Pancreas (tissue), 10 donors: ENCODE data around the gene FAU. TPM values are rescaled to one million over a fixed set of nuclear protein-coding genes. Genes with fewer than 3 reads are reported as not detected.

Experiments used
- ATAC-seq, 4 donors: fragments of 200-7000 bp; cut with Tn5 transposase; one replicate each; pipeline versions ENCODE4 v1.8.0 to v1.9.1; 2020; ENCODE audit warnings: mild to moderate bottlenecking in 4 of 4, moderate library complexity in 4 of 4
- DNase-seq, 6 donors: peaks; one replicate each; pipeline ENCODE4 v3.0.0-alpha.2; 2020
- FAIRE-seq: peaks from 2 replicates; lab custom pipeline; 2012; peaks lifted over from hg19 to GRCh38; lab: Jason Lieb, UNC
- H3K27ac ChIP-seq, 4 donors: fragments of 200-600 bp; sonication (generic); 1 replicate in 3 of 4; 2 replicates in 1 of 4; pipeline versions ENCODE4 v1.5.0 to v1.8.0; 2020
- H3K27me3 ChIP-seq, 4 donors: fragments of 200-600 bp; one replicate each; pipeline ENCODE4 v1.8.0; 2021
- H3K36me3 ChIP-seq, 3 donors: fragments of 200-600 bp; sonication (generic) in 1 of 3; one replicate each; pipeline versions ENCODE4 v1.5.0 to v1.8.0; 2020 to 2021
- H3K4me1 ChIP-seq, 3 donors: fragments of 200-600 bp; one replicate each; pipeline ENCODE4 v1.8.0; 2021
- H3K4me3 ChIP-seq, 4 donors: fragments of 200-600 bp; sonication (generic) in 2 of 4; one replicate each; pipeline versions ENCODE4 v1.5.0 to v1.8.0; 2020 to 2021
- H3K9me3 ChIP-seq, 4 donors: fragments of 200-600 bp; one replicate each; pipeline ENCODE4 v1.8.0; 2021
- CTCF ChIP-seq, 4 donors: fragments of 200-600 bp; sonication (generic) in 3 of 4; IDR thresholded peaks; one replicate each; pipeline versions ENCODE4 v1.5.0 to v1.8.0; 2021; ENCODE audit warnings: antibody characterized with exemption in 4 of 4
- WGBS, 2 donors: extraction: QIAGEN DNeasy Blood & Tissue Kit; methylation state at CpG; one replicate each; pipeline ENCODE4 v1.1.7; 2013; 5-methylcytosine and 5-hydroxymethylcytosine counted together
- intact Hi-C, 3 donors: fragments of 100-400 bp; cut with DNase I; formaldehyde crosslinking; loops; one replicate each; pipeline versions ENCODE4 v1.11.1 to v1.14.2; 2022
- polyA plus RNA-seq, 2 donors: library from polyadenylated mRNA; stranded (reverse); fragments of 200-250 nt; gene quantifications; one replicate each; pipeline ENCODE4 v1.2.3, GENCODE V29; 2013
- total RNA-seq, 6 donors: library from RNA; stranded (reverse); fragmentation: NEBNext Ultra II Directional in 4 of 6; extraction: Animal tissue kit (Norgen Biotek cat#: 25700) in 4 of 6; gene quantifications; one replicate each; pipeline versions ENCODE4 v1.2.1 to v1.2.4, GENCODE V29; 2021 to 2023
- donor health status: healthy with polysubstance abuse.
- donor health status: DM: no; HTN: no; CAD: no; lungs with moderate emphysema.
- donor health status: DM: no; HTN: no; CAD: no.
- donor health status: control.
- donor health status: control.
- donor health status: Bipolar disorder and iron deficiency.
- donor health status: DM: yes; HTN: yes; CAD: no.
- donor health status: DM: no; HTN: no; CAD: no.
- donor health status: DM: no; HTN: no; CAD: no.
- donor health status: DM: yes; HTN: yes; CAD: no.

The FAU gene
- total and polyA plus RNA-seq, 8 donors = 493 to 810 (median 535) TPM

GRCh38 chr11:65089621-65090020, 32.3 kb downstream of the FAU start:
- H3K4me1 ChIP-seq = peaks cover 0 to 11% (median 10%) of the 10 kb centered on the region in 3 donors
- FAIRE-seq = no peak
- DNase-seq = no peak
- no peak overlapping the region for H3K27ac ChIP-seq
- peaks cover 0 to 17% (median 8%) of the 10 kb centered on the region in 3 donors for H3K36me3 ChIP-seq
- WGBS, 2 donors = 87 to 94% methylated on average over 4 of the region's 4 CpGs
- H3K27me3 ChIP-seq = no peaks in the 10 kb centered on the region
- intact Hi-C loops = no loop called here
- TF ChIP-seq CTCF (IDR thresholded peaks at IDR 0.05) = no peak
- H3K4me3 ChIP-seq = no peak overlapping the region
- ATAC-seq = no peak
- no peaks in the 10 kb centered on the region for H3K9me3 ChIP-seq

GRCh38 chr11:65087827-65088226, 34.1 kb downstream of the FAU start:
- H3K4me3 ChIP-seq = no peak overlapping the region
- WGBS, 2 donors = 94 to 95% methylated on average over 14 to 15 of the region's 15 CpGs
- ATAC-seq (no peak), FAIRE-seq (no peak), DNase-seq (no peak)
- H3K36me3 ChIP-seq = peaks cover 0 to 17% (median 8%) of the 10 kb centered on the region in 3 donors
- TF ChIP-seq CTCF (IDR thresholded peaks at IDR 0.05) = no peak
- H3K27ac ChIP-seq = no peak overlapping the region
- intact Hi-C loops = no loop called here
- H3K27me3 ChIP-seq = no peaks in the 10 kb centered on the region
- no peaks in the 10 kb centered on the region for H3K9me3 ChIP-seq
- H3K4me1 ChIP-seq = peaks cover 0 to 15% (median 11%) of the 10 kb centered on the region in 3 donors

- no peak overlapping the region for H3K27ac ChIP-seq
- WGBS, 2 donors = 67 to 68% methylated on average over 11 of the region's 11 CpGs
- ATAC-seq (no peak), FAIRE-seq (no peak), DNase-seq (no peak)
- peaks cover 0 to 17% (median 8%) of the 10 kb centered on the region in 3 donors for H3K36me3 ChIP-seq
- intact Hi-C loops = no loop called here
- H3K4me1 ChIP-seq = peaks cover 0 to 15% (median 11%) of the 10 kb centered on the region in 3 donors
- H3K4me3 ChIP-seq = no peak overlapping the region
- H3K27me3 ChIP-seq = no peaks in the 10 kb centered on the region
- TF ChIP-seq CTCF (IDR thresholded peaks at IDR 0.05) = no peak
- no peaks in the 10 kb centered on the region for H3K9me3 ChIP-seq
Observed at GRCh38 chr11:65087216-65087615, 34.7 kb downstream of the FAU start.

- DNase-seq (no peak), FAIRE-seq (no peak), ATAC-seq (no peak)
- Histone ChIP-seq H3K9me3 (no peaks in the 10 kb centered on the region), H3K27ac (no peak overlapping the region), H3K4me3 (no peak overlapping the region), H3K36me3 (peaks cover 0 to 17% (median 8%) of the 10 kb centered on the region in 3 donors), H3K27me3 (no peaks in the 10 kb centered on the region), H3K4me1 (peaks cover 0 to 15% (median 11%) of the 10 kb centered on the region in 3 donors)
- no peak for TF ChIP-seq CTCF (IDR thresholded peaks at IDR 0.05)
- intact Hi-C loops = no loop called here
- WGBS, 2 donors = 86 to 93% methylated on average over 9 of the region's 9 CpGs
Observed at GRCh38 chr11:65086809-65087208, 35.1 kb downstream of the FAU start.

- FAIRE-seq (no peak), DNase-seq (no peak), ATAC-seq (no peak)
- WGBS, 2 donors = 85 to 92% methylated on average over 4 of the region's 4 CpGs
- Histone ChIP-seq H3K27ac (no peak overlapping the region), H3K4me3 (no peak overlapping the region), H3K9me3 (no peaks in the 10 kb centered on the region), H3K36me3 (peaks cover 0 to 17% (median 8%) of the 10 kb centered on the region in 3 donors), H3K4me1 (peaks cover 0 to 15% (median 11%) of the 10 kb centered on the region in 3 donors), H3K27me3 (no peaks in the 10 kb centered on the region)
- intact Hi-C loops = no loop called here
- no peak for TF ChIP-seq CTCF (IDR thresholded peaks at IDR 0.05)
Observed at GRCh38 chr11:65085446-65085845, 36.5 kb downstream of the FAU start.
